Panc1 (cell line): Measurements from ENCODE around the gene GFM1. TPM values are rescaled to one million over a fixed set of nuclear protein-coding genes. Genes with fewer than 3 reads are reported as not detected.
A peak's percentile ranks its signal among the peaks of the same experiment; 100 is the strongest.

ENCODE experiments used
- ATAC-seq: fragments of 200-7000 bp; cut with Tn5 transposase; 2 replicates; pipeline ENCODE4 v1.9.1; 2020; ENCODE audit warnings: mild to moderate bottlenecking, moderate library complexity
- BruUV-seq: library from RNA; stranded (reverse); fragments of 400-500 nt; replicated peaks from 2 replicates; lab custom pipeline; 2021; lab: Mats Ljungman, UMichigan
- CTCF ChIA-PET: fragments of 300-600 bp; sonication (Branson Sonifier 250); formaldehyde crosslinking; loops from one replicate; lab custom pipeline; 2022; ENCODE audit warnings: antibody characterized with exemption; lab: Charles Lee
- POLR2A ChIA-PET: fragments of 300-600 bp; sonication (Branson Sonifier 250); formaldehyde crosslinking; loops from one replicate; lab custom pipeline; 2022; ENCODE audit warnings: antibody characterized with exemption; lab: Charles Lee
- DNase-seq: peaks from one replicate; pipeline ENCODE4 v3.0.0-alpha.2; 2010; ENCODE audit warnings: low read depth, low spot score
- H3K27ac ChIP-seq: 2 replicates; pipeline ENCODE4 v1.5.1; 2011; ENCODE audit warnings: mild to moderate bottlenecking, low read length, inconsistent platforms
- H3K27me3 ChIP-seq: fragments of 200-500 bp; sonication (Bioruptor generic); 2 replicates; pipeline ENCODE4 v1.6.0; 2014; ENCODE audit warnings: low read length, inconsistent platforms; ENCODE audit not compliant: control insufficient read depth, insufficient read depth
- H3K36me3 ChIP-seq: fragments of 200-500 bp; sonication (Bioruptor generic); 2 replicates; pipeline ENCODE4 v1.5.1; 2014; ENCODE audit warnings: inconsistent platforms, mild to moderate bottlenecking, low read length, moderate library complexity; ENCODE audit not compliant: control insufficient read depth, insufficient read depth
- H3K4me1 ChIP-seq: 2 replicates; pipeline ENCODE4 v1.5.1; 2011; ENCODE audit warnings: inconsistent platforms, mild to moderate bottlenecking, low read length, moderate library complexity; ENCODE audit not compliant: control insufficient read depth, insufficient read depth
- H3K4me3 ChIP-seq, 2 experiments: 2 replicates each; pipeline ENCODE4 v1.5.1; 2011 to 2012; ENCODE audit warnings: low read depth in 2 of 2, low read length in 2 of 2, mild to moderate bottlenecking in 2 of 2, inconsistent platforms in 1 of 2, moderate library complexity in 1 of 2
- H3K9me3 ChIP-seq: fragments of 200-500 bp; sonication (Bioruptor generic); 2 replicates; pipeline ENCODE4 v1.5.1; 2014; ENCODE audit warnings: low read depth, mild to moderate bottlenecking, inconsistent platforms, low read length, moderate library complexity; ENCODE audit not compliant: control insufficient read depth, insufficient read depth
- CTCF ChIP-seq: fragments of 450-650 bp; IDR thresholded peaks from 2 replicates; pipeline ENCODE4 v1.5.1; 2017; ENCODE audit warnings: mild to moderate bottlenecking
- POLR2AphosphoS5 ChIP-seq: IDR thresholded peaks from 2 replicates; pipeline ENCODE4 v1.6.1; 2012; ENCODE audit warnings: mild to moderate bottlenecking, low read depth, low read length, moderate library complexity
- REST ChIP-seq, 2 experiments: IDR thresholded peaks; 2 replicates each; pipeline ENCODE4 v1.6.1; 2011 to 2012; ENCODE audit warnings: low read depth in 2 of 2, control low read depth in 1 of 2, low read length in 1 of 2, mild to moderate bottlenecking in 1 of 2, moderate library complexity in 1 of 2; ENCODE audit not compliant: insufficient read depth in 1 of 2
- SIN3A ChIP-seq: IDR thresholded peaks from 2 replicates; pipeline ENCODE4 v1.6.1; 2012; ENCODE audit warnings: low read depth, mild to moderate bottlenecking, low read length, moderate library complexity, borderline replicate concordance; ENCODE audit not compliant: insufficient read depth
- TCF7L2 ChIP-seq: IDR thresholded peaks from 2 replicates; pipeline ENCODE4 v1.6.1; 2011; ENCODE audit warnings: mild to moderate bottlenecking, low read depth, low read length, inconsistent platforms
- in situ Hi-C: cut with HindIII; loops from 2 replicates; pipeline ENCODE4 v1.10.0; 2016; ENCODE audit warnings: low sequenced_read_pairs, low pct_unique_long_range_greater_than_20kb
- intact Hi-C: fragments of 100-400 bp; cut with micrococcal nuclease; formaldehyde crosslinking; loops from one replicate; pipeline ENCODE4 v1.10.0; 2022; ENCODE audit not compliant: unreplicated experiment
- total RNA-seq: library from RNA; stranded (reverse); gene quantifications from one replicate; pipeline ENCODE4 v1.2.1, GENCODE V29; 2021; ENCODE audit not compliant: unreplicated experiment

GFM1 gene
- total RNA-seq, 1 experiment from 2014 or later = 59.3 TPM

GRCh38 chr3:158663246-158663645, 18.9 kb downstream of the GFM1 start:
- no TSS peak for BruUV-seq
- in situ Hi-C loops (no loop called here), intact Hi-C loops (no loop called here)
- TF ChIP-seq REST (IDR thresholded peaks at IDR 0.05; ENCODE audit: insufficient read depth in 1 of 2, low read depth in 2 of 2, low read length in 1 of 2) (no peak), CTCF (no peak), SIN3A (no peak), POLR2AphosphoS5 (no peak), TCF7L2 (no peak)
- Histone ChIP-seq H3K4me1 (peaks cover 57% of the 10 kb centered on the region), H3K36me3 (peaks cover 69% of the 10 kb centered on the region), H3K4me3 (no peak overlapping the region), H3K27ac (peak overlapping the region; percentile 40; the same call in 1 of the 2 replicates), H3K9me3 (no peaks in the 10 kb centered on the region), H3K27me3 (no peaks in the 10 kb centered on the region)
- DNase-seq (no peak), ATAC-seq (no peak)
- POLR2A ChIA-PET = interaction anchor here (0.6 kb wide), 1 partner anchor 1867 kb away, joined by 3 read pairs; no protein-coding TSS in a partner anchor
- CTCF ChIA-PET = interaction anchor here (1.3 kb wide), 1 partner anchor 126 kb away, joined by 5 read pairs; no protein-coding TSS in a partner anchor

- H3K36me3 ChIP-seq = peaks cover 72% of the 10 kb centered on the region
- H3K4me1 ChIP-seq = peaks cover 62% of the 10 kb centered on the region
- no peaks in the 10 kb centered on the region for H3K27me3 ChIP-seq
- DNase-seq (no peak), ATAC-seq (no peak)
- no peak for TF ChIP-seq SIN3A
- no peak for TF ChIP-seq REST (IDR thresholded peaks at IDR 0.05; ENCODE audit: insufficient read depth in 1 of 2, low read depth in 2 of 2, low read length in 1 of 2)
- TF ChIP-seq TCF7L2 = no peak
- TF ChIP-seq POLR2AphosphoS5 = peak; percentile 68
- TF ChIP-seq CTCF = no peak
- no peaks in the 10 kb centered on the region for H3K9me3 ChIP-seq
- intact Hi-C loops = no loop called here
- no TSS peak for BruUV-seq
- H3K4me3 ChIP-seq = no peak overlapping the region
- H3K27ac ChIP-seq = peak overlapping the region; percentile 40; the same call in 1 of the 2 replicates
- CTCF ChIA-PET = interaction anchor here (0.5 to 1.3 kb wide), 2 partner anchors 46 to 126 kb away, joined by 5 to 9 read pairs; no protein-coding TSS in a partner anchor
- in situ Hi-C loops = no loop called here
- POLR2A ChIA-PET = interaction anchor here (0.6 kb wide), 1 partner anchor 1866 kb away, joined by 3 read pairs; no protein-coding TSS in a partner anchor
Measured at GRCh38 chr3:158663832-158664231, 19.5 kb downstream of the GFM1 start.
